VCaP (cell line): ENCODE results near the gene PTPRN2.

Source experiments
- H3K27ac ChIP-seq: fragments of 450-650 bp; 2 replicates; pipeline ENCODE4 v1.5.1; 2017
- CTCF ChIP-seq: fragments of 450-650 bp; conservative IDR thresholded peaks from 2 replicates; pipeline ENCODE4 v1.5.1; 2017; ENCODE audit warnings: mild to moderate bottlenecking, moderate library complexity

Gene PTPRN2

GRCh38 chr7:158400601-158401225, 186.9 kb downstream of the PTPRN2 start:
- TF ChIP-seq CTCF = no peak

DNA sequence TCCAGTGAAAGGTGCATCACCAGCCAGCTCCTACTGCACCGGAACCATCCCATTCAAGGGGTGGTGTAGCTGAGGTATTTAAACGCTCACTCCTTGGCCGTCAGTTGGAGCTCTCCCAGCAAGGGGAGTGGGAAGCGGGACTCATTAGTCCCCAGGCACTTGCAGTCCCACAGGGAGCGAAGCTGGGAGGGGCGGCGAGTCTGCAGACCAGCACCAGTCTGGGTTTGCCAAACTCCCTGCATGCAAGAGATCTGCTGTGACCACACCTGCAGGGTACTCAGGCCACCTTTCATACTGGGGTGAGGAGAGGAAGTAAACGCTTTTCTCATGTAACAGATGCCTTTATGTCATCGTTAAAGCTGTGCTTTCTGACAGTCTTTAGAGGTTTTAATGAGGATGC, 187.9 kb downstream of the PTPRN2 start:
- no peak overlapping the region for H3K27ac ChIP-seq
- no peak for TF ChIP-seq CTCF

More at GRCh38 chr7:158400601-158401225, 186.9 kb downstream of the PTPRN2 start:
- no peak overlapping the region for H3K27ac ChIP-seq

GRCh38 chr7:158398750-158399149, 188.9 kb downstream of the PTPRN2 start:
- no peak overlapping the region for H3K27ac ChIP-seq
- no peak for TF ChIP-seq CTCF

DNA sequence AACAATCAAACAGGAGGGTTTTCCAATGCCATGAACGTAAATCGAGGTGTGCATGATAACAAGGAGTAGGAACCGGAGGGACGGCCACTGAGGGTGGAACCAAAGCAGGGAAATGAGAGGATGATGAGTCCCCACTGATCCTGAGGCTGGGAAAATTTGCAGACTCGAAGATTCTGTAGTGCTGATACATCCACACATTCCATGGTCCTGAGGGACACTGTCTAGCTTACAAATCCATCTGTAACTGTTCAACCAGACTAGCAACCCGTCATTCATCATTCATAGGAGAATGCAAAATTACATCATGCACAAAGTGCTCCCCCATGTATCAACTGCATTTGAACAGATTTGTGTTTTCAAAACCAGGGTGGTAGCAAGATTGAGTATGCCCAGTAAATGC, 189.7 kb downstream of the PTPRN2 start:
- H3K27ac ChIP-seq = peak overlapping the region; percentile 28; the same call in 1 of the 2 replicates
- TF ChIP-seq CTCF = no peak

GRCh38 chr7:158396982-158397862, 190.4 kb downstream of the PTPRN2 start:
- H3K27ac ChIP-seq = peak overlapping the region; percentile 28
- TF ChIP-seq CTCF = no peak

- peak overlapping the region; percentile 28 for H3K27ac ChIP-seq
- TF ChIP-seq CTCF = no peak
Observed at GRCh38 chr7:158396301-158396905, 191.2 kb downstream of the PTPRN2 start.

GRCh38 chr7:158395780-158396278, 191.8 kb downstream of the PTPRN2 start:
- H3K27ac ChIP-seq = peak overlapping the region; percentile 28; the same call in 1 of the 2 replicates
- no peak for TF ChIP-seq CTCF
